SK-N-MC (cell line): Measurements from ENCODE around the gene CARD11.

Experiments
- EZH2 ChIP-seq: fragments of 200-600 bp; sonication (generic); IDR thresholded peaks from one replicate; pipeline ENCODE4 v1.6.1; 2017; ENCODE audit warnings: antibody characterized with exemption
- FOXP2 ChIP-seq: optimal IDR thresholded peaks from 2 replicates; pipeline ENCODE3; 2011; ENCODE audit warnings: mild to moderate bottlenecking, moderate library complexity; ENCODE audit not compliant: insufficient read depth; ENCODE audit errors: extremely low read length, control extremely low read depth
- POLR2AphosphoS5 ChIP-seq: IDR thresholded peaks from 2 replicates; pipeline ENCODE4 v1.6.1; 2012; ENCODE audit warnings: mild to moderate bottlenecking, low read depth, low read length, borderline replicate concordance

- TF ChIP-seq POLR2AphosphoS5 (no peak), EZH2 (no peak), FOXP2 (no peak)
Observed at GRCh38 chr7:2872296-2872874, 171.3 kb downstream of the CARD11 start.
